Measurements from ENCODE around the gene ZNF813.
A peak's percentile ranks its signal among the peaks of the same experiment; 100 is the strongest.

Gene ZNF813

DNA sequence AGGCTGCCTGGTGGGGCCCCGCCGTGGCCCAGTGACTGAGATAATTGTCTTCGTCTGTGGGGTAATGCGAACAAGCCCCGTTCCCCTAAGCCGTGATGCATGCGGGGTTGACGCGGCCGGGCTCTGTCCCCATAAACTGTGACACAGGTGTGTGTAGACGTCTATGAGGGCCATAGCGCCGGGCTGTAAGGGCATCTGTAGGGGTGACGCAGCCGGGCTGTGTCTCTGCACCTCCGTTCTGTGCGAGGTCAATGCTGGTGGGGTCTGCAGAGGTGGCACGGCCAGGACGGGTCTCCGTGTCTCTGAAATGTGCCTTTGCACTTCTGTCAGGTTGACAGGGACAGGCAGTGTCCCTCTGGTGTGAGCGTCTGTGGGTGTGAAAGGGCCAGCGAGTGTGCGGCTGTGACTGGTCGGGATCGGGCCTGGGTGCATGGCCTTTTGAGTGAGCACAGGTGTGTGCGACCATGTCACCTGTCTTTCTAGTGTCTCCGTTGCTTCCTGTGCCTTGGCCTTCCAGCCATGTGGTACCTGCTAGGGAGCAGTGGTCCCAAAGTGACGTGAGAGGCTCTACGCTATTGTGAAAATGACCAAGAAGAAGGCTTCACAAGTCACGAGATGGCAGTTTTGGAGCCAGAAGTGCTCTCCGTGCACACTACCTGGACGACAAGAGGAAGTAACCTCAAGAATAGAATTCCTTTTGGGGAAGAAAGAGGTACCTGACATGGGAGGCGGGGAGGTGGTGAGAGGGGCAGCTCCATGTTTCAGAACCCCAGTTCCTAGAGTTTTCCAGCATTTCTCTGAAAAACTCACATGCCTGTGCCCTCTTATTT, 54.1 kb downstream of the ZNF813 start:
- peaks cover 3% of the 10 kb centered on the region for H3K4me1 ChIP-seq (ENCODE audit: control insufficient read depth, insufficient read depth, low read length, unreplicated experiment)
- no peaks in the 10 kb centered on the region for H3K27me3 ChIP-seq (ENCODE audit: insufficient read depth, low read length)
- H3K79me2 ChIP-seq (ENCODE audit: control insufficient read depth, insufficient read depth, low read length, unreplicated experiment), result peaks cover 7% of the 10 kb centered on the region
- no peak overlapping the region for H3K27ac ChIP-seq (ENCODE audit: low read depth, low read length)
- H3K36me3 ChIP-seq (ENCODE audit: insufficient read depth, low read length), result no peaks in the 10 kb centered on the region
- peak overlapping the region; percentile 97 for H2AFZ ChIP-seq (ENCODE audit: low read length, unreplicated experiment)
- peak overlapping the region; percentile 92 for H3K4me3 ChIP-seq (ENCODE audit: low read depth, low read length)

DNA sequence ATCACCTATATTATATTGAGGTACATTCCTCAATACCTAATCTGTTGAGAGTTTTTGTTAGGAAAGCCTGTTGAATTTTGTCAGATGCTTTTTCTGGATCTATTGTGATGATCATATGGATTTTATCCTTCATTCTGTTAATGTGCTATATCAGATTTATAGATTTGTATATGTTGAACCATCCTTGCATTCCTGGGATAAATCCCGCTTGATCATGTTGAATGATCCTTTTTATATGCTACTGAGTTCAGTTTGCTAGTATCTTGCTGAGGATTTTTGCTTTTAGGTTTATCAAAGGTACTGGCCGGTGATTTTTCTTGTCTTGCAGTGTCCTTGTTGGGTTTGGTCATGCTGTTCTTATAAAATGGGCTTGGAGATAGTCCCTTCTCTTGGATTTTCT, 58.4 kb downstream of the ZNF813 start:
- Histone ChIP-seq H3K4me3 (ENCODE audit: low read depth, low read length) (no peak overlapping the region), H3K27ac (ENCODE audit: low read depth, low read length) (no peak overlapping the region), H3K4me1 (ENCODE audit: control insufficient read depth, insufficient read depth, low read length, unreplicated experiment) (no peaks in the 10 kb centered on the region), H3K27me3 (ENCODE audit: insufficient read depth, low read length) (no peaks in the 10 kb centered on the region), H2AFZ (ENCODE audit: low read length, unreplicated experiment) (no peak overlapping the region), H3K36me3 (ENCODE audit: insufficient read depth, low read length) (no peaks in the 10 kb centered on the region), H3K79me2 (ENCODE audit: control insufficient read depth, insufficient read depth, low read length, unreplicated experiment) (peaks cover 7% of the 10 kb centered on the region)

- H3K27me3 ChIP-seq (ENCODE audit: insufficient read depth, low read length), result no peaks in the 10 kb centered on the region
- no peaks in the 10 kb centered on the region for H3K79me2 ChIP-seq (ENCODE audit: control insufficient read depth, insufficient read depth, low read length, unreplicated experiment)
- no peak overlapping the region for H3K4me3 ChIP-seq (ENCODE audit: low read depth, low read length)
- no peak overlapping the region for H3K27ac ChIP-seq (ENCODE audit: low read depth, low read length)
- no peaks in the 10 kb centered on the region for H3K4me1 ChIP-seq (ENCODE audit: control insufficient read depth, insufficient read depth, low read length, unreplicated experiment)
- H3K36me3 ChIP-seq (ENCODE audit: insufficient read depth, low read length), result no peaks in the 10 kb centered on the region
- H2AFZ ChIP-seq (ENCODE audit: low read length, unreplicated experiment), result no peak overlapping the region
These were observed 63.1 kb downstream of the ZNF813 start for GRCh38 chr19:53530622-53531021.

DNA sequence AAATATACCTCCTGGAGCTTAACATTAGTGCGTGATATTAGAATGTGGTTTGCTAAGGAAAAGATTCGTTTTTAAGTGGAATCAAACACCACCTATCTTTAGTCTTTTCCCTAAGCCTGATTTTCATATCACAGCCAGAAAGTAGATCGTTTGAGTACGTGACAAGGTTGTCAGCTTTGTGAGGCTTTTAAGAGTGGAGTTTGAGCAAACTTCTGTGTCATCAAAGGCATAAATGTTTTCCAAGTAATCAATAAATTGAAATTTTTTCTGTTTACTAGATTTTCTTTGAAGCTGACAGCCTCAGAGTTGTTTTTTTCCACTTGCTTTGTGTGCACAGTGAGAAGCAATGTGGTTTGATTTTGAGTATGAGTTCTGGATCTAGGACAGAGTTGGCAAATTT, 63.9 kb downstream of the ZNF813 start:
- no peaks in the 10 kb centered on the region for H3K36me3 ChIP-seq (ENCODE audit: insufficient read depth, low read length)
- H3K79me2 ChIP-seq (ENCODE audit: control insufficient read depth, insufficient read depth, low read length, unreplicated experiment), result no peaks in the 10 kb centered on the region
- H3K27ac ChIP-seq (ENCODE audit: low read depth, low read length), result no peak overlapping the region
- H3K4me1 ChIP-seq (ENCODE audit: control insufficient read depth, insufficient read depth, low read length, unreplicated experiment), result no peaks in the 10 kb centered on the region
- H2AFZ ChIP-seq (ENCODE audit: low read length, unreplicated experiment), result no peak overlapping the region
- no peak overlapping the region for H3K4me3 ChIP-seq (ENCODE audit: low read depth, low read length)
- no peaks in the 10 kb centered on the region for H3K27me3 ChIP-seq (ENCODE audit: insufficient read depth, low read length)

DNA sequence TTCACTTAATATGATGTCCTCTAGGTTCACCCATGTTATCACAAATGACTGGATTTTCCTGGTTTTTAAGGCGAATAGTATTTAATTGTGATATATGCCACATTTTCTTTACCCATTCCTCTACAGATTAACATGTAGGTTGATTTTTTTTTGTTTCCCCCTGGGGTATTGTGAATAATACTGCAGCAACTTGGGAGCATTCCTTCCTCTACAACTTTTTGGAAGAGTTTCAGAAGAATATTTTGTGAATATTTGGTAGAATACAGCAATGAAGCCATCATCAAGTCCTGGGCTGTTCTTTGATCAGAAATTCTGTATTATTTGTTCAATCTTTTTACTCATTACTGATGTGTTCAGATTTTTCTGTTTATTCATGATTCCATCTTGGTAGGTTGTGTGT, 64.8 kb downstream of the ZNF813 start:
- H3K36me3 ChIP-seq (ENCODE audit: insufficient read depth, low read length), result no peaks in the 10 kb centered on the region
- H3K27me3 ChIP-seq (ENCODE audit: insufficient read depth, low read length), result no peaks in the 10 kb centered on the region
- no peak overlapping the region for H3K27ac ChIP-seq (ENCODE audit: low read depth, low read length)
- no peaks in the 10 kb centered on the region for H3K79me2 ChIP-seq (ENCODE audit: control insufficient read depth, insufficient read depth, low read length, unreplicated experiment)
- no peaks in the 10 kb centered on the region for H3K4me1 ChIP-seq (ENCODE audit: control insufficient read depth, insufficient read depth, low read length, unreplicated experiment)
- H3K4me3 ChIP-seq (ENCODE audit: low read depth, low read length), result no peak overlapping the region
- H2AFZ ChIP-seq (ENCODE audit: low read length, unreplicated experiment), result no peak overlapping the region

DNA sequence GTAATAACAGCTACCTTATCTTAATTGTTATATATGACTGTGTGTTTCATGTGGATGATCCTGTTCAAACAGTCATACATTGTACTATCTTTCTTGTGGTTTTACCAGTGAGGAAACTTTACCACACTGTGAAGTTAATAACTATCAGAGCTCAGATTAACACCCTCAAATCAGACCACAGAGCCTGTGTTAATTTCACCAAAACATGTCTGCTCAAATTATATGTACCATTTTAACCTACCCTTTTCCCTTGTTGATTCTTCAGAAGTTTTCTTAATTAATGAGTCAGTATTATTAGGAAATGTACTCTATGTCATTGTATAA, 68.7 kb downstream of the ZNF813 start:
- Histone ChIP-seq H2AFZ (ENCODE audit: low read length, unreplicated experiment) (no peak overlapping the region), H3K4me3 (ENCODE audit: low read depth, low read length) (no peak overlapping the region), H3K27ac (ENCODE audit: low read depth, low read length) (no peak overlapping the region), H3K27me3 (ENCODE audit: insufficient read depth, low read length) (no peaks in the 10 kb centered on the region), H3K4me1 (ENCODE audit: control insufficient read depth, insufficient read depth, low read length, unreplicated experiment) (no peaks in the 10 kb centered on the region), H3K36me3 (ENCODE audit: insufficient read depth, low read length) (no peaks in the 10 kb centered on the region), H3K79me2 (ENCODE audit: control insufficient read depth, insufficient read depth, low read length, unreplicated experiment) (peaks cover 5% of the 10 kb centered on the region)

GRCh38 chr19:53537121-53537520, 69.6 kb downstream of the ZNF813 start:
- peak overlapping the region; percentile 81 for H3K4me3 ChIP-seq (ENCODE audit: low read depth, low read length)
- H2AFZ ChIP-seq (ENCODE audit: low read length, unreplicated experiment), result no peak overlapping the region
- H3K27ac ChIP-seq (ENCODE audit: low read depth, low read length), result peak overlapping the region; percentile 57; the same call in 1 of the 2 replicates
- H3K36me3 ChIP-seq (ENCODE audit: insufficient read depth, low read length), result no peaks in the 10 kb centered on the region
- peaks cover 5% of the 10 kb centered on the region for H3K79me2 ChIP-seq (ENCODE audit: control insufficient read depth, insufficient read depth, low read length, unreplicated experiment)
- no peaks in the 10 kb centered on the region for H3K4me1 ChIP-seq (ENCODE audit: control insufficient read depth, insufficient read depth, low read length, unreplicated experiment)
- H3K27me3 ChIP-seq (ENCODE audit: insufficient read depth, low read length), result no peaks in the 10 kb centered on the region

- no peaks in the 10 kb centered on the region for H3K36me3 ChIP-seq (ENCODE audit: insufficient read depth, low read length)
- H3K79me2 ChIP-seq (ENCODE audit: control insufficient read depth, insufficient read depth, low read length, unreplicated experiment), result peaks cover 5% of the 10 kb centered on the region
- H3K27me3 ChIP-seq (ENCODE audit: insufficient read depth, low read length), result no peaks in the 10 kb centered on the region
- peak within 1 kb of the TSS; percentile 48 for H2AFZ ChIP-seq (ENCODE audit: low read length, unreplicated experiment)
- peak within 1 kb of the TSS; percentile 62 for H3K27ac ChIP-seq (ENCODE audit: low read depth, low read length)
- H3K4me1 ChIP-seq (ENCODE audit: control insufficient read depth, insufficient read depth, low read length, unreplicated experiment), result no peaks in the 10 kb centered on the region
- H3K4me3 ChIP-seq (ENCODE audit: low read depth, low read length), result peak within 1 kb of the TSS; percentile 81
These were observed 70.2 kb downstream of the ZNF813 start, which contains the start of gene ZNF331 for GRCh38 chr19:53537521-53538377. Gene ZNF331, plus strand, starts transcription at chr19:53538145. Its CDS starts 31,232 bp downstream, at chr19:53569377.

DNA sequence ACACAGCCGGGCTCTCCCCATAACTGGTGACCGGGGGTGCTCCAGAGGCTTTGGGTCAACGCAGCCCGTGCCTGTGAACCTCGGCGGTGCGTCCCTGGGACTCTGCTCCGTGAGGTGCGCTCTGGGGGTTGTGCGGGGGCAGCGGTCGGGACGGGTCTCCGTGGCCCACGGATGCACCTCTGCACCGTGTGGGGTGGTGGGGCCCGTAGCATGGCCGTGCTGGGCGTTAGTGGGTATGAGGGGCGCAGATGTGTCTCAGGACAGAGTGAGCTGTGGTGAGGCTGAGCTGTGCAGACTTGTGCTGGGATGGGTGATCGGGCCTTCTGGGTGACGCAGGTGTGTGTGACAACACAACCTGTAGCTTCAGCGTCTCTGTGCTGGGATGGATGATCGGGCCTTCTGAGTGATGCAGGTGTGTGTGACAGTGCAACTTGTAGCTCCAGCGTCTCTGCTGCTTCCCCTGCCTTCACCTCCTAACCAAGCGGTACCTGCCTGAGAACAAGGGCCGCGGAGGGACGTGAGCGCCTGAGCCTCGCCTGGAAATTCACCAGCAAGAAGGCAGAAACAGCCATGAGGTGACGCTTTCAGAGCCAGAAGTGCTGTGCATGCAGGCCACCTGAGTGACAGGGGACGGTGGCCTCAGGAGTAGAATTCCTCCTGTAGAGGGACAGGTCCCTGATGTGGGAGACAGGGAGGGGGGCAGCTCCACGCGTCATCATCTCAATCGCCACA, 71.0 kb downstream of the ZNF813 start:
- H3K4me3 ChIP-seq (ENCODE audit: low read depth, low read length), result peak overlapping the region; percentile 81
- H3K36me3 ChIP-seq (ENCODE audit: insufficient read depth, low read length), result no peaks in the 10 kb centered on the region
- H3K27ac ChIP-seq (ENCODE audit: low read depth, low read length), result peak overlapping the region; percentile 62; the same call in 1 of the 2 replicates
- H3K27me3 ChIP-seq (ENCODE audit: insufficient read depth, low read length), result no peaks in the 10 kb centered on the region
- peaks cover 5% of the 10 kb centered on the region for H3K79me2 ChIP-seq (ENCODE audit: control insufficient read depth, insufficient read depth, low read length, unreplicated experiment)
- peak overlapping the region; percentile 38 for H2AFZ ChIP-seq (ENCODE audit: low read length, unreplicated experiment)
- no peaks in the 10 kb centered on the region for H3K4me1 ChIP-seq (ENCODE audit: control insufficient read depth, insufficient read depth, low read length, unreplicated experiment)

GRCh38 chr19:53540091-53540490, 72.6 kb downstream of the ZNF813 start:
- Histone ChIP-seq H2AFZ (ENCODE audit: low read length, unreplicated experiment) (no peak overlapping the region), H3K4me3 (ENCODE audit: low read depth, low read length) (no peak overlapping the region), H3K79me2 (ENCODE audit: control insufficient read depth, insufficient read depth, low read length, unreplicated experiment) (peaks cover 5% of the 10 kb centered on the region), H3K27ac (ENCODE audit: low read depth, low read length) (no peak overlapping the region), H3K4me1 (ENCODE audit: control insufficient read depth, insufficient read depth, low read length, unreplicated experiment) (no peaks in the 10 kb centered on the region), H3K27me3 (ENCODE audit: insufficient read depth, low read length) (no peaks in the 10 kb centered on the region), H3K36me3 (ENCODE audit: insufficient read depth, low read length) (no peaks in the 10 kb centered on the region)

Measured in ACC112 (cell line).